K562 treated with DMSO at 1 percent for 48 hours (cell line): ENCODE measurements around the gene DCAF15. TPM values are rescaled to one million over a fixed set of nuclear protein-coding genes. Genes with fewer than 3 reads are reported as not detected.

ENCODE experiments used
- total RNA-seq: library from RNA; unstranded; fragments of 300-600 nt; gene quantifications from 2 replicates; pipeline ENCODE4 v1.2.3, GENCODE V29; 2022; ENCODE audit warnings: low replicate concordance; ENCODE audit errors: extremely low read depth

The DCAF15 gene, protein sequence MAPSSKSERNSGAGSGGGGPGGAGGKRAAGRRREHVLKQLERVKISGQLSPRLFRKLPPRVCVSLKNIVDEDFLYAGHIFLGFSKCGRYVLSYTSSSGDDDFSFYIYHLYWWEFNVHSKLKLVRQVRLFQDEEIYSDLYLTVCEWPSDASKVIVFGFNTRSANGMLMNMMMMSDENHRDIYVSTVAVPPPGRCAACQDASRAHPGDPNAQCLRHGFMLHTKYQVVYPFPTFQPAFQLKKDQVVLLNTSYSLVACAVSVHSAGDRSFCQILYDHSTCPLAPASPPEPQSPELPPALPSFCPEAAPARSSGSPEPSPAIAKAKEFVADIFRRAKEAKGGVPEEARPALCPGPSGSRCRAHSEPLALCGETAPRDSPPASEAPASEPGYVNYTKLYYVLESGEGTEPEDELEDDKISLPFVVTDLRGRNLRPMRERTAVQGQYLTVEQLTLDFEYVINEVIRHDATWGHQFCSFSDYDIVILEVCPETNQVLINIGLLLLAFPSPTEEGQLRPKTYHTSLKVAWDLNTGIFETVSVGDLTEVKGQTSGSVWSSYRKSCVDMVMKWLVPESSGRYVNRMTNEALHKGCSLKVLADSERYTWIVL
- not detected in 2 replicates for total RNA-seq

DNA sequence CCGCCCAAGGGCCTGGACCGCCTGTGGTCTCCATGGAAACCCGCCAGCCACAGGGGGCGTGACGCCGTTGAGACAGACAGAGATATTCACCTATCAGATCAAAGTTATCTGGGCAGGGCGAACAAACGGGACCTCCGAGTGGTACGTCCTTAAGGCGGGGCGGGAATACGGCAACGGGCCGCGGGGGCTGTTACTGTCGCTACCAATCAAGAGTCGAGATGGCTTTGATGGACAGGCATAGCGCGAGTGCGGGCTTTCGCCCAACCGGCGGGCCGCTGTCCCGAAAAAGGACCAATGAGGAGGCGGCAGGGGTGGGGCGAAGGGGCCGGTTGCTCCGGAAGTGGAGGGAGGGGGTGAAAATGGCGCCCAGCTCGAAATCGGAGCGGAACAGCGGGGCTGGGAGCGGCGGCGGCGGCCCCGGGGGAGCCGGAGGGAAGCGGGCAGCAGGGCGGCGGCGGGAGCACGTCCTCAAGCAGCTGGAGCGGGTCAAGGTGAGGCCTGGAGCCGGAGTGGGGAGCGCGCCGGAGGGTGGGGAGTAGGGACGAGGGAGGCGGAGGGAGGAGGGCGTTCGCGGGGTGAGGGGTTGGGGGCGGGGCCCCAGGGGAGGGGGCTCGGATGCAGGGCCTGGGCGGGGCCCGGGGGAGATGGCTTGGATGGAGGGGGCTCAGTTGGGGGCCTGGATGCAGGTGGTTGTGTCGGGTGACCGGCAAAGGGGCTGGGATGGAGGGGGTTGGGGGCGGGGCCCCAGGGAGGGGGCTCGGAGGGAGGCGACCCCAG, at the start of gene DCAF15:
DCAF15 (plus strand) TSS at position 356 of the 777 bp plus-strand sequence; CDS start at position 360, 4 bp downstream.

DNA sequence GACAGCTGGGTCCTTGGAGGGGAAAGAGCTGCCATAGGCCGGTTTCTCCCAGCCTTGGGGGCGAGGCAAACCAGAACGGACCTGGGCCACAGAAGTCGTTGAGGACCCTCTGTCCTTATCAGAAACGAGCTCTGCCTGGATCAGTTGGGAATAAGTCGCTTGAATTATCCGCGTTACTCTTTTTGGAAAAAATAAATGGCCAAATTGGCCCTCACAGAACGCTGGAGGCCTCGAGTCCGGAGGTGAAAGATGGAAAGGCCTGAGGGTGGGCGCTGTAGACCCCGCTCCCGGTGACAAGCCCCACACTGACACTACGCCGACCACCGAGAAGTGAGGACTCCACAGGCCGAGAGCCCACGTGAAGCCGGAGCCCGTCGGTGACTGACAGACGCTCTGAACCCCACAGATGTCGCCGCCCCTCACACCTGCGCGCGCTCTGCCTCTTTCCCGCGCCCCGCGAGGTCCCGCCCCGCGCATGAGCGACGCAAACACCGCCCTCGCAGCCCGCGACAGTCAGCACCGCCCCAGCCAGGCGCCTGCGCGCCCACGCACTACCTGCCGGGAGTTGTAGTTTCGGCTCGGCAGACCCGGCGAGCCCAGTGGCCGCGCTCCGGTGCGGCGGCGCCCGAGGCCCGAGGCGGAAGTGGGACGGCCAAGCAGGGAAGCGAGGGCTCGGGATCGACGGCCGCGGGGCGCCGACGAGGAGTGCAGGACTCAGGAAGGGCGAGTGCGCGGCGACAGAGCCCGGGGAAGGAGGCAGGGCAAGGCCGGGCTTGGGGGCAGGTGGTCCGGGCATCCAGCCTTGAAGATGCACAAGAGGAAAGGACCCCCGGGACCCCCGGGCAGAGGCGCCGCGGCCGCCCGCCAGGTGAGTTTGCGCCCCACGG, 46.4 kb upstream of the DCAF15 start, which contains the start of the genes BRME1 and CC2D1A:
BRME1 (minus strand) TSS at position 484 of the 887 bp plus-strand sequence. CDS start 1,225 bp downstream, outside the sequence.
CC2D1A (plus strand) TSS at position 568 of the 887 bp plus-strand sequence; CDS start at position 809, 241 bp downstream.

DNA sequence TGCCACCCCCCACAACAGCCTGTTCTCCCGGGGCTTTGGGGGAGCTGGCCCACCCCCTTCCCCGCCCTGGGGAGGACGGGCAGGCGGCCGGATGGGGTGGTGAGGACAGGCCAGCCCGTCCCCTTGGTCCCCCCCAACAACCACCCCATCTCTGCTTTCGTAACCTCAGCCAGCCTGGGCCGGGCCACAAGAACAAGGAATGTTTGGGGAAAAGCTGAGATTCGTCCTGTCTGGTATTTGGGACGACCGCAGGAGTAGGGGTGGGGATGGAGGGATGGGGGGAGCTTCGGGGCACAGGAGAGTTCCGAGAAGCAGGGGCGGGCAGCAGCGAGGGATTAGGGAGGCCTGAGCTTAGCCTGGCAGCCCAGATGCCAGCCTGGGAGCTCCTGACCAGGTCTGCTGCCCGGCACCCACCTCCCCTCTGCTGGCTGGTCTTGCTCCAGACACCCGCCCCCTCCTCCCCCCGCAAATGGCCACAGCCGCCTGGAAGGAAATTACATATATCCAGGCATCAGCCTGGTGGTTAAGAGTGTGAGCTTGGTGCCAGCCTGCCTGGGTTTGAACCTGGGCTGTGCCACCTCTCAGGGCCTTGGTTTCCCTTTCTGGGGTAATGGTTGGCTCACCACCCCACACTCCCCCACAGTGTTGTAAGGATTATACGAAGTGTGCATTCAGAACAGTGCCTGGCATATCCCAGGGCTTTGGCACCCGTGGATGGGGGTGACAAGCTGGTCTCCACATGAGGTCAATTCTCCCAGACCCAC, 13.8 kb upstream of the DCAF15 start, which contains the start of gene PODNL1:
PODNL1 (minus strand) TSS at position 117 of the 764 bp plus-strand sequence. CDS start 236 bp downstream, outside the sequence.

DNA sequence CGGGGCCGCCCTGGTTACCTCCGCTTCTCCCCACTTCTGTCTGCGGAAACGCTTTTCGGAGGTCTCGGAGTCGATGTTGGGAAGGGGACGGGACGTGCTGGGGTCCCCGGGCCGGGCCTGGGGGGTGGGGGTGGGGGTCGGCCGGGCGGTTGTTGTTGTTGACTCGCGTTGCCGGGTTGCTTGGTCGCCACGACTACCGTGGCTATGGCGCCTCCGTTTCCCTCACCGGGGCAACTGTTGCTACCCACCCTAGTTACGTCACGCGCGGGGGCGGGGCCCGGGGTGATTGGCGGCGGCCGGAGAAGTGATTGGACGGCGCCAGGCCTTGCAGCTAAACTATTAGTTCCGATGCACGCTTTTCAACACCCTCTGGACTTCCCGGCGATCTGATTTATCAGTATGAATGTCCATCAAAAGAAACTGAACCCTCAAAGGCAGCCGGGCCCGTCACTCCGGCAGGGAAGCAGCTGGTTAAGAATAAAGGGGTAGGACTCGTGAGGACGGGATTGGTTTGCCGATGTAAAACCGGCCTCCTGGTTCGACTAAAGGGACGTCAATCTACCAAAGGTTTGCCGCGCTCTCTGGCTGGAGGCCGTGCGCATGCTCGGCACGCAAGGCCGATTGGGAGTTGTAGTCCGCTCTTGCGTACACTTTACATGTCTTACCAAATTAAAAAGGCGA, 53.9 kb downstream of the DCAF15 start, which contains the start of gene RFX1:
RFX1 (minus strand) TSS at position 236 of the 681 bp plus-strand sequence. CDS start 12,477 bp downstream, outside the sequence.

Other genes with a start within 250 kb of the DCAF15 start
- gene MRI1, start 188.0 kb upstream of the DCAF15 start, total RNA-seq, result not detected in 2 replicates
- not detected in 2 replicates for gene C19orf53, start 178.1 kb upstream of the DCAF15 start, total RNA-seq
- gene ZSWIM4, start 157.1 kb upstream of the DCAF15 start, total RNA-seq, result not detected in 2 replicates
- not detected in 2 replicates for gene NANOS3, start 75.4 kb upstream of the DCAF15 start, total RNA-seq
- not detected in 2 replicates for gene BRME1, start 46.4 kb upstream of the DCAF15 start, total RNA-seq
- gene CC2D1A, start 46.3 kb upstream of the DCAF15 start, total RNA-seq, result not detected in 2 replicates
- not detected in 2 replicates for gene PODNL1, start 14.1 kb upstream of the DCAF15 start, total RNA-seq
- not detected in 2 replicates for gene RFX1, start 53.8 kb downstream of the DCAF15 start, total RNA-seq
- gene RLN3, start 75.6 kb downstream of the DCAF15 start, total RNA-seq, result not detected in 2 replicates
- gene IL27RA, start 79.3 kb downstream of the DCAF15 start, total RNA-seq, result not detected in 2 replicates
- gene PALM3, start 109.6 kb downstream of the DCAF15 start, total RNA-seq, result not detected in 2 replicates
- not detected in 2 replicates for gene MISP3, start 120.3 kb downstream of the DCAF15 start, total RNA-seq
- not detected in 2 replicates for gene C19orf67, start 133.3 kb downstream of the DCAF15 start, total RNA-seq
- gene SAMD1, start 138.2 kb downstream of the DCAF15 start, total RNA-seq, result not detected in 2 replicates
- gene PRKACA, start 165.3 kb downstream of the DCAF15 start, total RNA-seq, result not detected in 2 replicates
- not detected in 2 replicates for gene ASF1B, start 184.1 kb downstream of the DCAF15 start, total RNA-seq